HEK293 (cell line): ENCODE results near the gene LIMK2.

Source experiments
- CTCF ChIA-PET: fragments of 350-600 bp; formaldehyde crosslinking; extraction: SDS; loops from one replicate; lab custom pipeline; 2021; ENCODE audit warnings: antibody characterized with exemption; lab: Yijun Ruan, JAX
- POLR2A ChIA-PET: fragments of 300-600 bp; formaldehyde crosslinking; extraction: SDS; loops from one replicate; lab custom pipeline; 2020; ENCODE audit warnings: antibody characterized with exemption, inconsistent platforms; lab: Yijun Ruan, JAX
- H3K27ac ChIP-seq: fragments of 200-500 bp; sonication (Bioruptor generic); 2 replicates; pipeline ENCODE4 v1.5.1; 2014; ENCODE audit warnings: low read depth, low read length, control low read depth, inconsistent platforms; ENCODE audit errors: extremely low read depth
- H3K36me3 ChIP-seq, 2 experiments: fragments of 200-500 bp in 1 of 2; sonication (Bioruptor generic) in 1 of 2; 1 replicate in 1 of 2; 2 replicates in 1 of 2; pipeline ENCODE4 v1.5.1; 2014 to 2017; ENCODE audit warnings: inconsistent platforms in 2 of 2, low read length in 2 of 2; ENCODE audit not compliant: control insufficient read depth in 2 of 2, insufficient read depth in 1 of 2
- H3K4me1 ChIP-seq: fragments of 200-500 bp; sonication (Bioruptor generic); 2 replicates; pipeline ENCODE4 v1.5.1; 2014; ENCODE audit warnings: mild to moderate bottlenecking, low read length, inconsistent platforms; ENCODE audit not compliant: control insufficient read depth, insufficient read depth
- H3K4me3 ChIP-seq: 2 replicates; pipeline ENCODE4 v1.5.1; 2011; ENCODE audit warnings: low read depth, mild to moderate bottlenecking, control low read depth, low read length, moderate library complexity
- H3K9me3 ChIP-seq: fragments of 200-500 bp; sonication (Bioruptor generic); 2 replicates; pipeline ENCODE4 v1.5.1; 2014; ENCODE audit warnings: low read depth, low read length, inconsistent platforms; ENCODE audit not compliant: control insufficient read depth, insufficient read depth
- GLIS2 ChIP-seq: fragments of 450-650 bp; formaldehyde crosslinking; IDR thresholded peaks from 2 replicates; pipeline ENCODE4 v1.5.1; 2016; ENCODE audit warnings: missing biosample characterization, missing genetic modification characterization
- IKZF3 ChIP-seq: fragments of 450-650 bp; IDR thresholded peaks from 2 replicates; pipeline ENCODE4 v1.5.0; 2018; ENCODE audit warnings: missing biosample characterization, mild to moderate bottlenecking, missing genetic modification characterization, moderate library complexity
- KLF16 ChIP-seq: fragments of 450-650 bp; formaldehyde crosslinking; IDR thresholded peaks from 2 replicates; pipeline ENCODE4 v1.5.1; 2017; ENCODE audit warnings: missing biosample characterization, missing genetic modification characterization
- OVOL3 ChIP-seq: fragments of 450-650 bp; formaldehyde crosslinking; IDR thresholded peaks from 2 replicates; pipeline ENCODE4 v1.5.1; 2016; ENCODE audit warnings: missing biosample characterization, missing genetic modification characterization
- SCRT1 ChIP-seq: fragments of 450-650 bp; formaldehyde crosslinking; IDR thresholded peaks from 2 replicates; pipeline ENCODE4 v1.5.1; 2016; ENCODE audit warnings: missing biosample characterization, missing genetic modification characterization, borderline replicate concordance
- ZBTB11 ChIP-seq: fragments of 450-650 bp; formaldehyde crosslinking; conservative IDR thresholded peaks from 2 replicates; pipeline ENCODE4 v1.5.1; 2016; ENCODE audit warnings: low read depth, missing biosample characterization, missing genetic modification characterization
- ZFHX2 ChIP-seq: fragments of 450-650 bp; formaldehyde crosslinking; conservative IDR thresholded peaks from 2 replicates; pipeline ENCODE4 v1.5.1; 2016; ENCODE audit warnings: missing biosample characterization, missing genetic modification characterization
- ZFP3 ChIP-seq: fragments of 450-650 bp; formaldehyde crosslinking; IDR thresholded peaks from 2 replicates; pipeline ENCODE4 v1.5.1; 2016; ENCODE audit warnings: low read depth, missing biosample characterization, missing genetic modification characterization
- ZIC2 ChIP-seq: fragments of 450-650 bp; formaldehyde crosslinking; IDR thresholded peaks from 2 replicates; pipeline ENCODE4 v1.5.1; 2016; ENCODE audit warnings: missing biosample characterization, missing genetic modification characterization
- ZNF112 ChIP-seq: fragments of 450-650 bp; formaldehyde crosslinking; IDR thresholded peaks from 2 replicates; pipeline ENCODE4 v1.5.0; 2017; ENCODE audit warnings: missing biosample characterization, missing genetic modification characterization
- ZNF138 ChIP-seq: fragments of 450-650 bp; formaldehyde crosslinking; IDR thresholded peaks from 2 replicates; pipeline ENCODE4 v1.5.1; 2016; ENCODE audit warnings: missing biosample characterization, missing genetic modification characterization, borderline replicate concordance
- ZNF214 ChIP-seq: fragments of 450-650 bp; formaldehyde crosslinking; IDR thresholded peaks from 2 replicates; pipeline ENCODE4 v1.5.1; 2017; ENCODE audit warnings: missing biosample characterization, mild to moderate bottlenecking, missing genetic modification characterization, borderline replicate concordance
- ZNF26 ChIP-seq: fragments of 450-650 bp; formaldehyde crosslinking; IDR thresholded peaks from 2 replicates; pipeline ENCODE4 v1.5.1; 2016; ENCODE audit warnings: missing biosample characterization, missing genetic modification characterization
- ZNF324 ChIP-seq: fragments of 450-650 bp; formaldehyde crosslinking; IDR thresholded peaks from 2 replicates; pipeline ENCODE4 v1.5.1; 2016; ENCODE audit warnings: missing biosample characterization, missing genetic modification characterization
- ZNF426 ChIP-seq: fragments of 450-650 bp; formaldehyde crosslinking; IDR thresholded peaks from 2 replicates; pipeline ENCODE4 v1.5.1; 2017; ENCODE audit warnings: missing biosample characterization, missing genetic modification characterization, mild to moderate bottlenecking, inconsistent platforms, moderate library complexity
- TF ChIP-seq, protein P1 (sequence below): fragments of 450-650 bp; formaldehyde crosslinking; IDR thresholded peaks from 2 replicates; pipeline ENCODE4 v1.5.1; 2016; ENCODE audit warnings: missing biosample characterization, missing genetic modification characterization
- TF ChIP-seq, protein P2 (sequence below): fragments of 450-650 bp; formaldehyde crosslinking; IDR thresholded peaks from 2 replicates; pipeline ENCODE4 v1.5.1; 2016; ENCODE audit warnings: missing biosample characterization, missing genetic modification characterization
- TF ChIP-seq, protein P3 (sequence below): fragments of 450-650 bp; formaldehyde crosslinking; IDR thresholded peaks from 2 replicates; pipeline ENCODE4 v1.5.1; 2016; ENCODE audit warnings: missing biosample characterization, missing genetic modification characterization, low read depth

Gene LIMK2

DNA sequence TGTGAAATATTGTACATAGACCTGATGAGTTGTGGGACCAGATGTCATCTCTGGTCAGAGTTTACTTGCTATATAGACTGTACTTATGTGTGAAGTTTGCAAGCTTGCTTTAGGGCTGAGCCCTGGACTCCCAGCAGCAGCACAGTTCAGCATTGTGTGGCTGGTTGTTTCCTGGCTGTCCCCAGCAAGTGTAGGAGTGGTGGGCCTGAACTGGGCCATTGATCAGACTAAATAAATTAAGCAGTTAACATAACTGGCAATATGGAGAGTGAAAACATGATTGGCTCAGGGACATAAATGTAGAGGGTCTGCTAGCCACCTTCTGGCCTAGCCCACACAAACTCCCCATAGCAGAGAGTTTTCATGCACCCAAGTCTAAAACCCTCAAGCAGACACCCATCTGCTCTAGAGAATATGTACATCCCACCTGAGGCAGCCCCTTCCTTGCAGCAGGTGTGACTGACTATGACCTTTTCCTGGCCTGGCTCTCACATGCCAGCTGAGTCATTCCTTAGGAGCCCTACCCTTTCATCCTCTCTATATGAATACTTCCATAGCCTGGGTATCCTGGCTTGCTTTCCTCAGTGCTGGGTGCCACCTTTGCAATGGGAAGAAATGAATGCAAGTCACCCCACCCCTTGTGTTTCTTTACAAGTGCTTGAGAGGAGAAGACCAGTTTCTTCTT lies 67.9 kb downstream of the LIMK2 start:
- POLR2A ChIA-PET = no interaction called here
- no peaks in the 10 kb centered on the region for H3K9me3 ChIP-seq
- CTCF ChIA-PET = interaction anchor here (1.3 to 2.1 kb wide), 2 partner anchors 10 to 12 kb away, joined by 4 to 12 read pairs; partner anchors contain the start of gene PIK3IP1
- no peak overlapping the region for H3K4me3 ChIP-seq
- no peaks in the 10 kb centered on the region for H3K4me1 ChIP-seq
- H3K36me3 ChIP-seq = peaks cover 11 to 63% of the 10 kb centered on the region in 2 experiments
- TF ChIP-seq ZNF426 (tag by site-specific recombination) = no peak
- no peak for TF ChIP-seq IKZF3 (tag by site-specific recombination)
- no peak for TF ChIP-seq SCRT1 (tag by site-specific recombination)
- no peak for TF ChIP-seq ZIC2 (tag by site-specific recombination)
- TF ChIP-seq ZFHX2 = no peak
- no peak for TF ChIP-seq ZFP3 (tag by site-specific recombination)
- no peak for TF ChIP-seq ZNF112
- TF ChIP-seq, protein P1, sequence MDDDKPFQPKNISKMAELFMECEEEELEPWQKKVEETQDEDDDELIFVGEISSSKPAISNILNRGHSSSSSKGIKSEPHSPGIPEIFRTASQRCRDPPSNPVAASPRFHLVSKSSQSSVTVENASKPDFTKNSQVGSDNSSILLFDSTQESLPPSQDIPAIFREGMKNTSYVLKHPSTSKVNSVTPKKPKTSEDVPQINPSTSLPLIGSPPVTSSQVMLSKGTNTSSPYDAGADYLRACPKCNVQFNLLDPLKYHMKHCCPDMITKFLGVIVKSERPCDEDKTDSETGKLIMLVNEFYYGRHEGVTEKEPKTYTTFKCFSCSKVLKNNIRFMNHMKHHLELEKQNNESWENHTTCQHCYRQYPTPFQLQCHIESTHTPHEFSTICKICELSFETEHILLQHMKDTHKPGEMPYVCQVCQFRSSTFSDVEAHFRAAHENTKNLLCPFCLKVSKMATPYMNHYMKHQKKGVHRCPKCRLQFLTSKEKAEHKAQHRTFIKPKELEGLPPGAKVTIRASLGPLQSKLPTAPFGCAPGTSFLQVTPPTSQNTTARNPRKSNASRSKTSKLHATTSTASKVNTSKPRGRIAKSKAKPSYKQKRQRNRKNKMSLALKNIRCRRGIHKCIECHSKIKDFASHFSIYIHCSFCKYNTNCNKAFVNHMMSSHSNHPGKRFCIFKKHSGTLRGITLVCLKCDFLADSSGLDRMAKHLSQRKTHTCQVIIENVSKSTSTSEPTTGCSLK (tag by site-specific recombination) = no peak
- no peak for TF ChIP-seq KLF16 (tag by site-specific recombination)
- TF ChIP-seq OVOL3 (tag by site-specific recombination) = no peak
- no peak for TF ChIP-seq ZBTB11 (tag by site-specific recombination)
- no peak for TF ChIP-seq ZNF26 (tag by site-specific recombination)
- TF ChIP-seq, protein P2, sequence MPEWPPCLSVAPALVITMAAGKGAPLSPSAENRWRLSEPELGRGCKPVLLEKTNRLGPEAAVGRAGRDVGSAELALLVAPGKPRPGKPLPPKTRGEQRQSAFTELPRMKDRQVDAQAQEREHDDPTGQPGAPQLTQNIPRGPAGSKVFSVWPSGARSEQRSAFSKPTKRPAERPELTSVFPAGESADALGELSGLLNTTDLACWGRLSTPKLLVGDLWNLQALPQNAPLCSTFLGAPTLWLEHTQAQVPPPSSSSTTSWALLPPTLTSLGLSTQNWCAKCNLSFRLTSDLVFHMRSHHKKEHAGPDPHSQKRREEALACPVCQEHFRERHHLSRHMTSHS (tag by site-specific recombination) = no peak
- no peak for TF ChIP-seq GLIS2
- TF ChIP-seq ZNF214 (tag by site-specific recombination) = no peak
- TF ChIP-seq, protein P3, sequence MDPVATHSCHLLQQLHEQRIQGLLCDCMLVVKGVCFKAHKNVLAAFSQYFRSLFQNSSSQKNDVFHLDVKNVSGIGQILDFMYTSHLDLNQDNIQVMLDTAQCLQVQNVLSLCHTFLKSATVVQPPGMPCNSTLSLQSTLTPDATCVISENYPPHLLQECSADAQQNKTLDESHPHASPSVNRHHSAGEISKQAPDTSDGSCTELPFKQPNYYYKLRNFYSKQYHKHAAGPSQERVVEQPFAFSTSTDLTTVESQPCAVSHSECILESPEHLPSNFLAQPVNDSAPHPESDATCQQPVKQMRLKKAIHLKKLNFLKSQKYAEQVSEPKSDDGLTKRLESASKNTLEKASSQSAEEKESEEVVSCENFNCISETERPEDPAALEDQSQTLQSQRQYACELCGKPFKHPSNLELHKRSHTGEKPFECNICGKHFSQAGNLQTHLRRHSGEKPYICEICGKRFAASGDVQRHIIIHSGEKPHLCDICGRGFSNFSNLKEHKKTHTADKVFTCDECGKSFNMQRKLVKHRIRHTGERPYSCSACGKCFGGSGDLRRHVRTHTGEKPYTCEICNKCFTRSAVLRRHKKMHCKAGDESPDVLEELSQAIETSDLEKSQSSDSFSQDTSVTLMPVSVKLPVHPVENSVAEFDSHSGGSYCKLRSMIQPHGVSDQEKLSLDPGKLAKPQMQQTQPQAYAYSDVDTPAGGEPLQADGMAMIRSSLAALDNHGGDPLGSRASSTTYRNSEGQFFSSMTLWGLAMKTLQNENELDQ (tag by site-specific recombination) = no peak
- no peak for TF ChIP-seq ZNF138 (tag by site-specific recombination)
- TF ChIP-seq ZNF324 (tag by site-specific recombination) = no peak
- no peak overlapping the region for H3K27ac ChIP-seq
